Measurements from ENCODE around the gene LBHD2. TPM values are rescaled to one million over a fixed set of nuclear protein-coding genes. Genes with fewer than 3 reads are reported as not detected.

Gene LBHD2
- total and polyA plus RNA-seq, 10 of the 15 experiments (the other 5 are each of a cell fraction or from before 2014, with no cell fraction given), result not detected

DNA sequence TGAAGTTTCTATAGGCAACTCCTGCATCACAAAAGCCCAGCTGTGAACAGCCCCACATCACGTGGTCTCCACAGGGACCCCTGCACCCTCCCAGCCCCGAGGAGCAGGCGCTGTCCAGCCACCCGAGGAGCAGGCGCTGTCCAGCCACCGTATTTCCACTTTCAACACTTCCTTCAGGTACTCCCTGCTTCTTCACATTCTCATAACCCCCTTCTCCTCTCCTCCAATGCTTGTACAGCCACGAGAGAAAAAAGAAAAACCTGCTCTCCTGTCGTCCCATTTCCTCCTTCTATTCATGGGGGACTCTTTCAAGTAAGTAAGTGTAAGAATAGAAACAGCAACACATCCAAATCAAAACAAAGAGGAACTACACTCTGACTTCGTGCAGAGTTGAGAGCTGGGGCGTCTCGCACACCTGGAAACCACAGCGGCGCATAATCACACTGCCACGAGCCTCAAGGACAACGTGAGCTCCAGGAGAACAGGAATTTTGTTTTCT lies 38.6 kb upstream of the LBHD2 start (continued):
- TF ChIP-seq, protein P1, sequence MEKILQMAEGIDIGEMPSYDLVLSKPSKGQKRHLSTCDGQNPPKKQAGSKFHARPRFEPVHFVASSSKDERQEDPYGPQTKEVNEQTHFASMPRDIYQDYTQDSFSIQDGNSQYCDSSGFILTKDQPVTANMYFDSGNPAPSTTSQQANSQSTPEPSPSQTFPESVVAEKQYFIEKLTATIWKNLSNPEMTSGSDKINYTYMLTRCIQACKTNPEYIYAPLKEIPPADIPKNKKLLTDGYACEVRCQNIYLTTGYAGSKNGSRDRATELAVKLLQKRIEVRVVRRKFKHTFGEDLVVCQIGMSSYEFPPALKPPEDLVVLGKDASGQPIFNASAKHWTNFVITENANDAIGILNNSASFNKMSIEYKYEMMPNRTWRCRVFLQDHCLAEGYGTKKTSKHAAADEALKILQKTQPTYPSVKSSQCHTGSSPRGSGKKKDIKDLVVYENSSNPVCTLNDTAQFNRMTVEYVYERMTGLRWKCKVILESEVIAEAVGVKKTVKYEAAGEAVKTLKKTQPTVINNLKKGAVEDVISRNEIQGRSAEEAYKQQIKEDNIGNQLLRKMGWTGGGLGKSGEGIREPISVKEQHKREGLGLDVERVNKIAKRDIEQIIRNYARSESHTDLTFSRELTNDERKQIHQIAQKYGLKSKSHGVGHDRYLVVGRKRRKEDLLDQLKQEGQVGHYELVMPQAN (conservative IDR thresholded peaks at IDR 0.05), result peak; percentile 88
- TF ChIP-seq HDGF (IDR thresholded peaks at IDR 0.05) (no peak), NR2C2 (IDR thresholded peaks at IDR 0.05; ENCODE audit: borderline replicate concordance, control insufficient read depth, insufficient read length, low read depth) (no peak), ZZZ3 (IDR thresholded peaks at IDR 0.05; ENCODE audit: control insufficient read depth, insufficient read length, low read depth) (no peak), SMARCA5 (IDR thresholded peaks at IDR 0.05) (no peak), KAT2A (conservative IDR thresholded peaks at IDR 0.05; ENCODE audit: control insufficient read depth, low read depth, low read length) (no peak), NR2C1 (IDR thresholded peaks at IDR 0.05) (no peak), SIX5 (IDR thresholded peaks at IDR 0.05; ENCODE audit: low read depth, low read length, severe bottlenecking) (no peak), SIN3A (IDR thresholded peaks at IDR 0.05; ENCODE audit: low read depth, low read length) (peak; percentile 91), POU2F2 (IDR thresholded peaks at IDR 0.05; ENCODE audit: borderline replicate concordance, low read depth, low read length) (no peak), SMC3 (IDR thresholded peaks at IDR 0.05; ENCODE audit: borderline replicate concordance, low read length) (no peak), SPI1 (IDR thresholded peaks at IDR 0.05; ENCODE audit: borderline replicate concordance, insufficient read depth, low read depth, low read length) (peak; percentile 41; the same call in 1 of the 2 replicates), KLF5 (IDR thresholded peaks at IDR 0.05; ENCODE audit: partially characterized antibody) (no peak), JUNB (IDR thresholded peaks at IDR 0.05) (no peak), POLR2AphosphoS5 (IDR thresholded peaks at IDR 0.05; ENCODE audit: low read length) (no peak), ZNF687 (IDR thresholded peaks at IDR 0.05) (0 out of 2 replicates have a peak, but pooled peaks have one; percentile 36)
- TF ChIP-seq, protein P2, sequence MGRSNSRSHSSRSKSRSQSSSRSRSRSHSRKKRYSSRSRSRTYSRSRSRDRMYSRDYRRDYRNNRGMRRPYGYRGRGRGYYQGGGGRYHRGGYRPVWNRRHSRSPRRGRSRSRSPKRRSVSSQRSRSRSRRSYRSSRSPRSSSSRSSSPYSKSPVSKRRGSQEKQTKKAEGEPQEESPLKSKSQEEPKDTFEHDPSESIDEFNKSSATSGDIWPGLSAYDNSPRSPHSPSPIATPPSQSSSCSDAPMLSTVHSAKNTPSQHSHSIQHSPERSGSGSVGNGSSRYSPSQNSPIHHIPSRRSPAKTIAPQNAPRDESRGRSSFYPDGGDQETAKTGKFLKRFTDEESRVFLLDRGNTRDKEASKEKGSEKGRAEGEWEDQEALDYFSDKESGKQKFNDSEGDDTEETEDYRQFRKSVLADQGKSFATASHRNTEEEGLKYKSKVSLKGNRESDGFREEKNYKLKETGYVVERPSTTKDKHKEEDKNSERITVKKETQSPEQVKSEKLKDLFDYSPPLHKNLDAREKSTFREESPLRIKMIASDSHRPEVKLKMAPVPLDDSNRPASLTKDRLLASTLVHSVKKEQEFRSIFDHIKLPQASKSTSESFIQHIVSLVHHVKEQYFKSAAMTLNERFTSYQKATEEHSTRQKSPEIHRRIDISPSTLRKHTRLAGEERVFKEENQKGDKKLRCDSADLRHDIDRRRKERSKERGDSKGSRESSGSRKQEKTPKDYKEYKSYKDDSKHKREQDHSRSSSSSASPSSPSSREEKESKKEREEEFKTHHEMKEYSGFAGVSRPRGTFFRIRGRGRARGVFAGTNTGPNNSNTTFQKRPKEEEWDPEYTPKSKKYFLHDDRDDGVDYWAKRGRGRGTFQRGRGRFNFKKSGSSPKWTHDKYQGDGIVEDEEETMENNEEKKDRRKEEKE (IDR thresholded peaks at IDR 0.05), result no peak
- TF ChIP-seq, protein P3, sequence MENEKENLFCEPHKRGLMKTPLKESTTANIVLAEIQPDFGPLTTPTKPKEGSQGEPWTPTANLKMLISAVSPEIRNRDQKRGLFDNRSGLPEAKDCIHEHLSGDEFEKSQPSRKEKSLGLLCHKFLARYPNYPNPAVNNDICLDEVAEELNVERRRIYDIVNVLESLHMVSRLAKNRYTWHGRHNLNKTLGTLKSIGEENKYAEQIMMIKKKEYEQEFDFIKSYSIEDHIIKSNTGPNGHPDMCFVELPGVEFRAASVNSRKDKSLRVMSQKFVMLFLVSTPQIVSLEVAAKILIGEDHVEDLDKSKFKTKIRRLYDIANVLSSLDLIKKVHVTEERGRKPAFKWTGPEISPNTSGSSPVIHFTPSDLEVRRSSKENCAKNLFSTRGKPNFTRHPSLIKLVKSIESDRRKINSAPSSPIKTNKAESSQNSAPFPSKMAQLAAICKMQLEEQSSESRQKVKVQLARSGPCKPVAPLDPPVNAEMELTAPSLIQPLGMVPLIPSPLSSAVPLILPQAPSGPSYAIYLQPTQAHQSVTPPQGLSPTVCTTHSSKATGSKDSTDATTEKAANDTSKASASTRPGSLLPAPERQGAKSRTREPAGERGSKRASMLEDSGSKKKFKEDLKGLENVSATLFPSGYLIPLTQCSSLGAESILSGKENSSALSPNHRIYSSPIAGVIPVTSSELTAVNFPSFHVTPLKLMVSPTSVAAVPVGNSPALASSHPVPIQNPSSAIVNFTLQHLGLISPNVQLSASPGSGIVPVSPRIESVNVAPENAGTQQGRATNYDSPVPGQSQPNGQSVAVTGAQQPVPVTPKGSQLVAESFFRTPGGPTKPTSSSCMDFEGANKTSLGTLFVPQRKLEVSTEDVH (IDR thresholded peaks at IDR 0.05; ENCODE audit: low read depth, partially characterized antibody), result no peak
